Tibial nerve (tissue), 4 donors: ENCODE results near the gene AEN. TPM values are rescaled to one million over a fixed set of nuclear protein-coding genes. Genes with fewer than 3 reads are reported as not detected.

Experiments
- DNase-seq, 2 donors: peaks; one replicate each; pipeline ENCODE4 v3.0.0-alpha.2; 2019; ENCODE audit warnings: low spot score in 2 of 2
- H3K27ac ChIP-seq, 4 donors: fragments of 200-600 bp; sonication (generic) in 3 of 4; one replicate each; pipeline ENCODE4 v1.5.1; 2017 to 2019; ENCODE audit warnings: mild to moderate bottlenecking in 1 of 4
- H3K27me3 ChIP-seq, 2 donors: fragments of 200-600 bp; sonication (generic) in 1 of 2; one replicate each; pipeline versions ENCODE4 v1.5.1 to v1.6.0; 2017 to 2019
- H3K36me3 ChIP-seq, 3 donors: fragments of 200-600 bp; sonication (generic); one replicate each; pipeline ENCODE4 v1.5.1; 2018 to 2019
- H3K4me1 ChIP-seq, 4 donors: fragments of 200-600 bp; sonication (generic) in 3 of 4; one replicate each; pipeline ENCODE4 v1.5.1; 2017 to 2019
- H3K4me3 ChIP-seq, 4 donors: fragments of 200-600 bp; sonication (generic) in 3 of 4; one replicate each; pipeline ENCODE4 v1.5.1; 2017 to 2019; ENCODE audit warnings: mild to moderate bottlenecking in 1 of 4, moderate library complexity in 1 of 4
- H3K9me3 ChIP-seq, 4 donors: fragments of 200-600 bp; sonication (generic) in 3 of 4; one replicate each; pipeline ENCODE4 v1.5.1; 2017 to 2019
- CTCF ChIP-seq, 5 experiments: fragments of 200-600 bp in 3 of 5; fragments of 450-650 bp in 2 of 5; sonication (generic) in 3 of 5; IDR thresholded peaks; one replicate each; pipeline ENCODE4 v1.5.1; 2016 to 2019; ENCODE audit warnings: antibody characterized with exemption in 5 of 5, mild to moderate bottlenecking in 3 of 5, moderate library complexity in 2 of 5
- EP300 ChIP-seq, 2 donors: sonication (generic); formaldehyde crosslinking; IDR thresholded peaks; one replicate each; pipeline ENCODE4 v1.6.1; 2017; ENCODE audit warnings: antibody characterized with exemption in 2 of 2, mild to moderate bottlenecking in 1 of 2
- POLR2A ChIP-seq, 2 donors: fragments of 450-650 bp; IDR thresholded peaks; one replicate each; pipeline ENCODE4 v1.6.1; 2017; ENCODE audit warnings: antibody characterized with exemption in 2 of 2, mild to moderate bottlenecking in 2 of 2, moderate library complexity in 2 of 2
- WGBS, 2 donors: methylation state at CpG; one replicate each; pipeline ENCODE4 v1.1.5; 2018; 5-methylcytosine and 5-hydroxymethylcytosine counted together
- total RNA-seq, 4 donors: library from RNA; depleted of rRNA; stranded (reverse); fragments of >200 nt; gene quantifications; one replicate each; pipeline ENCODE4 v1.1.0, GENCODE V29; 2016

AEN gene
- total RNA-seq, 4 donors from 2014 or later, result 10.1 to 17.8 (median 13.1) TPM

GRCh38 chr15:88617790-88618189 lies 3.4 kb upstream of the AEN start:
- TF ChIP-seq POLR2A (IDR thresholded peaks at IDR 0.05) (no peak), EP300 (IDR thresholded peaks at IDR 0.05) (no peak), CTCF (IDR thresholded peaks at IDR 0.05) (no peak)
- H3K4me3 ChIP-seq, result no peak overlapping the region
- H3K27ac ChIP-seq, result no peak overlapping the region
- no peaks in the 10 kb centered on the region for H3K9me3 ChIP-seq
- H3K27me3 ChIP-seq, result no peaks in the 10 kb centered on the region
- H3K36me3 ChIP-seq, result no peaks in the 10 kb centered on the region
- peaks cover 0 to 24% (median 12%) of the 10 kb centered on the region in 4 donors for H3K4me1 ChIP-seq
- 45 to 47% methylated on average over 1 of the region's 1 CpG for WGBS, 2 donors
- no peak for DNase-seq

- Histone ChIP-seq H3K27me3 (no peaks in the 10 kb centered on the region), H3K27ac (no peak overlapping the region)
- DNase-seq, result no peak
These were observed 2.5 kb upstream of the AEN start for GRCh38 chr15:88618686-88619085.

GRCh38 chr15:88619796-88620195 lies 1.3 kb upstream of the AEN start:
- H3K27me3 ChIP-seq, result no peaks in the 10 kb centered on the region
- no peak overlapping the region for H3K4me3 ChIP-seq
- H3K9me3 ChIP-seq, result no peaks in the 10 kb centered on the region
- WGBS, 2 donors, result 87 to 90% methylated on average over 2 of the region's 2 CpGs
- peaks cover 0 to 40% (median 26%) of the 10 kb centered on the region in 4 donors for H3K4me1 ChIP-seq
- no peak overlapping the region for H3K27ac ChIP-seq
- TF ChIP-seq CTCF (IDR thresholded peaks at IDR 0.05) (no peak), POLR2A (IDR thresholded peaks at IDR 0.05) (no peak), EP300 (IDR thresholded peaks at IDR 0.05) (no peak)
- no peaks in the 10 kb centered on the region for H3K36me3 ChIP-seq
- DNase-seq, result no peak

More at GRCh38 chr15:88618686-88619085, 2.5 kb upstream of the AEN start:
- H3K9me3 ChIP-seq, result no peaks in the 10 kb centered on the region
- no peaks in the 10 kb centered on the region for H3K36me3 ChIP-seq
- H3K4me3 ChIP-seq, result no peak overlapping the region
- TF ChIP-seq CTCF (IDR thresholded peaks at IDR 0.05), result no peak
- TF ChIP-seq POLR2A (IDR thresholded peaks at IDR 0.05), result no peak
- TF ChIP-seq EP300 (IDR thresholded peaks at IDR 0.05), result no peak
- peaks cover 0 to 33% (median 20%) of the 10 kb centered on the region in 4 donors for H3K4me1 ChIP-seq

- H3K27me3 ChIP-seq, result no peaks in the 10 kb centered on the region
These were observed 857 bp downstream of the AEN start for GRCh38 chr15:88621789-88622604.

More at GRCh38 chr15:88621789-88622604, 857 bp downstream of the AEN start:
- DNase-seq, result no peak
- peak overlapping the region; percentile 97 to 100 (median 98) for H3K4me3 ChIP-seq
- no peaks in the 10 kb centered on the region for H3K9me3 ChIP-seq
- peaks cover 0 to 49% (median 30%) of the 10 kb centered on the region in 4 donors for H3K4me1 ChIP-seq
- TF ChIP-seq EP300 (IDR thresholded peaks at IDR 0.05), result no peak
- no peak for TF ChIP-seq CTCF (IDR thresholded peaks at IDR 0.05)
- 6% methylated on average over 17 of the region's 17 CpGs for WGBS, 2 donors
- peaks cover 0 to 12% (median 0%) of the 10 kb centered on the region in 3 donors for H3K36me3 ChIP-seq
- H3K27ac ChIP-seq, result peak overlapping the region; percentile 53 to 89 (median 86)
